Right cardiac atrium (tissue), 5 donors: ENCODE results near the gene MT1G. TPM values are rescaled to one million over a fixed set of nuclear protein-coding genes. Genes with fewer than 3 reads are reported as not detected.
"Not testable (repeated sequence)": the region's sequence is repeated elsewhere in the genome, so short reads cannot be mapped to it uniquely, and the experiment has no call there.

Source experiments
- ATAC-seq, 2 donors: fragments of 200-7000 bp; cut with Tn5 transposase; one replicate each; pipeline versions ENCODE4 v1.8.0 to v1.9.1; 2020; ENCODE audit warnings: moderate library complexity in 2 of 2, mild to moderate bottlenecking in 1 of 2
- DNase-seq, 3 donors: peaks; one replicate each; pipeline ENCODE4 v3.0.0-alpha.2; 2020
- H3K27ac ChIP-seq: one replicate; pipeline ENCODE4 v1.5.1; 2013; ENCODE audit warnings: mild to moderate bottlenecking, low read length, control low read depth, moderate library complexity
- H3K27me3 ChIP-seq: one replicate; pipeline ENCODE4 v1.6.1; 2013; ENCODE audit not compliant: control insufficient read depth, insufficient read depth
- H3K4me1 ChIP-seq: one replicate; pipeline ENCODE4 v1.6.1; 2013; ENCODE audit warnings: low read length; ENCODE audit not compliant: control insufficient read depth, insufficient read depth
- H3K4me3 ChIP-seq: one replicate; pipeline ENCODE4 v1.5.1; 2013; ENCODE audit warnings: low read length, control low read depth
- H3K9me3 ChIP-seq: one replicate; pipeline ENCODE4 v1.6.1; 2013; ENCODE audit warnings: low read length; ENCODE audit not compliant: control insufficient read depth
- WGBS: extraction: QIAGEN DNeasy Blood & Tissue Kit; methylation state at CpG from one replicate; pipeline ENCODE4 v1.1.7; 2013; 5-methylcytosine and 5-hydroxymethylcytosine counted together
- intact Hi-C, 4 donors: fragments of 100-400 bp; cut with DNase I; formaldehyde crosslinking; loops; one replicate each; pipeline versions ENCODE4 v1.11.0 to v1.14.0; 2022 to 2023
- polyA plus RNA-seq: library from polyadenylated mRNA; stranded (reverse); fragments of 200-250 nt; gene quantifications from one replicate; pipeline ENCODE4 v1.2.3, GENCODE V29; 2013
- total RNA-seq, 4 donors: library from RNA; stranded (reverse); fragmentation: NEBNext Ultra II Directional; extraction: Animal tissue kit (Norgen Biotek cat#: 25700); gene quantifications; one replicate each; pipeline ENCODE4 v1.2.1, GENCODE V29; 2021
- donor health status: healthy with polysubstance abuse.
- donor health status: DM: no; HTN: yes; CAD: no.
- donor health status: DM: no; HTN: no; CAD: no.
- donor health status: DM: no; HTN: yes; CAD: no; lungs with severe emphysema.
- donor health status: DM: yes; HTN: yes; CAD: no.

The MT1G gene
- total and polyA plus RNA-seq, 5 donors, result 0.71 to 8.0 (median 1.1) TPM; not detected in 2

DNA sequence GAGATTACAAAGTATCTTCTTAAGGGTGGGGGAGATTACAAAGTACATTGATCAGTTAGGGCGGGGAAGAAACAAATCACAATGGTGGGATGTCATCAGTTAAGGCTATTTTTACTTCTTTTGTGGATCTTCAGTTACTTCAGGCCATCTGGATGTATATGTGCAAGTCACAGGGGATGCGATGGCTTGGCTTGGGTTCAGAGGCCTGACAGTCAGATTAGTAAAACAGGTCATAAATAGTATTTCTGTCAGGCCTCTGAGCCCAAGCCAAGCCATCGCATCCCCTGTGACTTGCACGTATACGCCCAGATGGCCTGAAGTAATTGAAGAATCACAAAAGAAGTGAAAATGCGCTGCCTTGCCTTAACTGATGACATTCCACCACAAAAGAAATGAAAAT, 6.7 kb upstream of the MT1G start:
- intact Hi-C loops, result loop anchor here in 1 of 4 donors (2.0 kb wide), 1 partner anchor 28 kb away; no protein-coding TSS in a partner anchor
- not testable (repeated sequence) for H3K4me3 ChIP-seq, DNase-seq, H3K9me3 ChIP-seq, H3K27me3 ChIP-seq, H3K4me1 ChIP-seq, ATAC-seq, H3K27ac ChIP-seq
- 87% methylated on average over 6 of the region's 6 CpGs for WGBS

DNA sequence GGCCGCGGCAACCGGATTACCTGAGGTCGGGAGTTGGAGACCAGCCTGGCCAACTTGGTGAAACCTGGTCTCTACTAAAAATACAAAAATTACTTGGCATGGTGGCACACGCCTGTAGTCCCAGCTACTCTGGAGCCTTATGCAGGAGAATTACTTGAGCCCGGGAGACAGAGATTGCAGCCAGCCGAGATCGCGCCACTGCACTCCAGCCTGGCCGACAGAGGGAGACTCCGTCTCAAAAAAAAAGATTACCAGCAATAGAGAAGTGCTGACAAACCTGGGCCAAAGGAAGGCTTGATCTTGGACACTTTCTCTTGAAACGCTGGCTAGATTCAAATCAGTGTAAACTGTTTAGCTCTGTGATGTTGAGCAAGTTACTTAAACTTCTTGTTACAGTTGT, 6.1 kb upstream of the MT1G start:
- no peaks in the 10 kb centered on the region for H3K27me3 ChIP-seq
- no peak for DNase-seq
- H3K4me3 ChIP-seq, result no peak overlapping the region
- intact Hi-C loops, result loop anchor here in 1 of 4 donors (2.0 kb wide), 1 partner anchor 29 kb away; no protein-coding TSS in a partner anchor
- WGBS, result 42% methylated on average over 12 of the region's 12 CpGs
- H3K9me3 ChIP-seq, result no peaks in the 10 kb centered on the region
- ATAC-seq, result peak; percentile 58 to 61
- H3K4me1 ChIP-seq, result peaks cover 3% of the 10 kb centered on the region
- H3K27ac ChIP-seq, result no peak overlapping the region

DNA sequence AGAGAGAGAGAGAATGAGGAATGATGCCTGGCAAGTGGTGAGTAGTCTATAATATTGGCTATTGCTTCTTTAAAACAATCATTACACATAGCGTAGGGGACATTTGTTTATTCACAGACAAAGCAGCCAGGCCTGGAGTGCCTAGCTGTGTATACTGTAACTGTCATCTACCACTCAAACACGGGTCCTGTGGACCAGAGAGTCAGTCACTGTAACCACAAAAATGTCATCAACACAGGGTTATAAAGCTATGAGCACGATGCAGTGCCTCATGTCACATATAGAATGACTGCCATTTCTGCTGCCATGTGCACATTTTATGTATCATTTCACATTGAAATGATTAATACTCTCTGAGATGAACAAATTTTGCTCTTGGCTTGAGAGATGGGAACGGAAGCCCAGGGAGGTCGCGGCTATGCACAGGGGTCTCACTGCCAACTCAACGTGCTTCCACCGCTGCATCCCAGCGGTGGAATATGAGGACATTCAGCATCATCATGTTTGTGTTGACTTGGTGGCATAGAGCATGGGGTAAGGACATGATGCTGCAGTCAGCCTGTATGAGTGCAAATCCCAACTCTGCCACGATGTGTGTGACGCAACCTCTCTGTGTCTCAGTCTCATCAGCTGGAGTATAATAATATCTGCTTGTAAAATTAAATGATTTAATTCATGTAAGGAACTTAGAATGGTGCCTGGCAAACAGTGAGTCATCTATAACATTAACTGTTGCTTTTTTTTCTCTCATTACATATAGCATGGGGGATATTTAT, 5.1 kb upstream of the MT1G start:
- no peak overlapping the region for H3K4me3 ChIP-seq
- H3K4me1 ChIP-seq, result peaks cover 3% of the 10 kb centered on the region
- H3K27me3 ChIP-seq, result no peaks in the 10 kb centered on the region
- ATAC-seq (no peak), DNase-seq (no peak)
- no peaks in the 10 kb centered on the region for H3K9me3 ChIP-seq
- WGBS, result 88% methylated on average over 11 of the region's 11 CpGs
- intact Hi-C loops, result no loop called here
- no peak overlapping the region for H3K27ac ChIP-seq

DNA sequence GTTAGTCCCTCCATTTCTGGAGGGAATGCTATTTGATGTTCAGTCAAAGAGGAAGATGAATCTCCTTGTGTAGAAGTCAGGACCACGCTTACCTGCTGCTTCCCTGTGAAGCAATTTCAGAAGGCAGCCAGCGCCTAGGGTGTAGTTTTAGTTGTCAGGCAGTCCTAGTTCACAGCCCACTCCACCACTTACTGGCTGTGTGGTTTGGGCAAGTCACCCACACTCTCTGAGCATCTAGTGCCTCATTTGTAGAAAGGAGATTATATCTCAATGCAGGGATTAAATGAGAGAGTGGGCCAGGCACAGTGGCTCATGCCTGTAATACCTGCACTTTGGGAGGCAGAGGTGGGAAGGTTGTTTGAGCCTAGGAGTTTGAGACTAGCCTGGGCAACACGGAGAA, 4.3 kb upstream of the MT1G start:
- ATAC-seq, H3K9me3 ChIP-seq, H3K4me3 ChIP-seq, H3K27ac ChIP-seq, H3K4me1 ChIP-seq, H3K27me3 ChIP-seq, intact Hi-C loops, DNase-seq: not testable (repeated sequence)
- WGBS, result 68% methylated on average over 3 of the region's 3 CpGs

DNA sequence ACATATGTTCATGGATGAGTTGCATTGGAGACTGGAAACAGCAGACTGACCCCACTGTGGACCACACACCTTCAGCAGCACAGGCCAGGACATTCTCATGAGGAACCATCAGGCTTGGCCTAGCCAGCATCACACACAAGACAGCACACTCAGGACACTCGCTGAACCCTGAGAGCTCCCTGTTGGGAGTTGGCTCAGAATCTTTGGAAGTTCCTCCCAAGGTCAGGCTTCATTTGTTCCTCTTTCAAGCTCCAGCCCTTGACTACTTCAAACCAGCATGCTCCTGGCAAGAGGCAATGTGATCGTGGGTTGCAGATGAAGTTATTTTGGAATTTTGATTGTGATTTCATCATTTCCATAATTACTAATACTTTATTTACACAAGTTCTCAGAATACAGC, 3.8 kb upstream of the MT1G start:
- intact Hi-C loops, H3K27ac ChIP-seq, H3K9me3 ChIP-seq, H3K4me3 ChIP-seq, H3K27me3 ChIP-seq, ATAC-seq, DNase-seq, H3K4me1 ChIP-seq: not testable (repeated sequence)
- 53% methylated on average over 2 of the region's 2 CpGs for WGBS

DNA sequence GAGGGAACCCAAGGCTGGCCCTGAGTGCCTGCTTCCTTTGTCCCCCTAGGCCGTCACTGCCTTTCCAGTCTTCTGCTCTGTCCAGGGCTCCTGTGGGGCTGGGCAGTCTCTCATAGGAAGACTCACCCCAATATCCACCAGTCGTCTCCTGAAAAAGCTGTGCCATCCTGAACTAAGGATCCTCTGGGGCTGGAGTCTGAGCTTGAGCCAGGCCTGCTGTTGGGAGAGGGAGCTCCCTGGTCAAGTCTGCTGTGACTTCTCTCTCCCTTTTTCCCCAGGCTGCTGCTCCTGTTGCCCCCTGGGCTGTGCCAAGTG, 2.7 kb upstream of the MT1G start:
- DNase-seq, result no peak
- Histone ChIP-seq H3K27me3 (no peaks in the 10 kb centered on the region), H3K27ac (no peak overlapping the region), H3K4me1 (peaks cover 3% of the 10 kb centered on the region), H3K9me3 (no peaks in the 10 kb centered on the region), H3K4me3 (no peak overlapping the region)
- intact Hi-C loops, result no loop called here
- 57% methylated on average over 2 of the region's 2 CpGs for WGBS
- ATAC-seq, result no peak

DNA sequence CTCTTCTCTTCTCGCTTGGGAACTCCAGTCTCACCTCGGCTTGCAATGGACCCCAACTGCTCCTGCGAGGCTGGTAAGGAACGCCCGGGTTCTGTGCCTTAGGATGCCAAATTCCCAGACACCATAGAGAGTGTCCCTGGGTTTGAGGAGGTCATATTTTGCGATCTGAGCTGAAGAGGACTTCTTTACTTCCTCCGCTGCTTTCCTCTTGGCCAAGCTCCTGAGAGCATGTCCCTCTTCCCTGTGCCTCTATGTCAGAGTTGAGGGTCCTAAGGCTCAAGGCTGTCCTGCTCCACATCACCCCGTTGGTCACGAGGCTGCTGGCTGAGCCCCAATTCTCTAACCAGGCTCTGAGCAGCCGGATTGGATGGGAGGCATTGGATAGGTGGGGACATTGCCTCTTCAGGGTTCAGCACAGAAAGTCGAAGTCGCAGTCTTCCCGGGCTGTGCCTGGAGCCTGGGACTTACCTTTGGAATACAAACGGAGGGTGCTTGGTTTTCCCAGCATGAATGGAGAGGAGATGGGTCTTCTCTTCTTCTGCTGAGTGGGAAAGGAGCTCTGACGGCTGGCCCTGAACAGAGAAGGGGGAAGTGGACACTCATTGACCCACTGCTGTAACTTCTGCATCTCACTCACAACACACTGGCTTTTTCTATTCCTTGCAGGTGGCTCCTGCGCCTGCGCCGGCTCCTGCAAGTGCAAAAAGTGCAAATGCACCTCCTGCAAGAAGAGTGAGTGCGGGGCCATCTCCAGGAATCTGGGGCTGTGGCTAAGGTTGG, 2.2 kb upstream of the MT1G start:
- ATAC-seq (no peak), DNase-seq (no peak)
- 11% methylated on average over 19 of the region's 19 CpGs for WGBS
- H3K4me1 ChIP-seq, result peaks cover 3% of the 10 kb centered on the region
- no peaks in the 10 kb centered on the region for H3K9me3 ChIP-seq
- no peak overlapping the region for H3K27ac ChIP-seq
- intact Hi-C loops, result no loop called here
- H3K27me3 ChIP-seq, result no peaks in the 10 kb centered on the region
- no peak overlapping the region for H3K4me3 ChIP-seq

DNA sequence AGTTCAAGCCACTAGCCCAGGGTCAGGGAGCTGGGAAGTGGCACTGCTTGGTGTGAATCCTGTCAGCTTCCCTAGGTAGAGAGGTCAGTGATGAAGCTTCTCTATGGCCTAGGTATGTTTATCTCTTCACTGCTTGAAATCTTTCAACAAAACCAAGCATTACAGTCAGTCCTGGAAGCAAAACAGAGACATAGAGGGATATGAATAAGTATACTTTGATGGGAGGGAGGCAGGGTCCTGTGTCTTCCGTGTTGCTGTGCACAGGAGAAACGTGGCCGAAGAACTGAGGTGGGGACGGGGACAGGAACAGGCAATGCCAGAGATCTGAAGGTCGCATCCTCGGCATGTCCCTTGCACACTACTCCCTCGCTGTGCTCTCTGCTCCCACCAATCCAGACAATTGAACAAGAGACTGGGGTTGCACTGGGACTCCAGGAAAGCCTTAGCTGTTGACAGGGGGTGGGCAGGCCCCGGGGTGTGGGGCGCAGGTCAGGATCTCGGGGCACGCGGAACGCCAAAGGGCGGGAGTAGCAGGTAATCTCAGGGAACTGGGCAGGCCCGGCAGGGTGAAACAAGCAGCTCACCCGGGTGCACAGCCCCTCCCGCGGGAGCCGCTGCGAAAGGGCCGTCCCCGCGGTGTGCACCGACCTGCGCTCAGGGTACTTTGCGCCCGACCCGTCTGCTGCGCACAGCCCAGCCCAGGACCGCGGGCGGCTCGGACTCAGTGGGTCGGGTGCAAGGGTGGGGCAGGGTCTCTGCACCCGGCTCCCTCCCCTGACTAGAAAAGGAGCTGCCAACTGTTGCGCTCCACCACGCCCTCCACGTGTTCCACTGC, 1.4 kb upstream of the MT1G start, which contains the start of gene MT1H:
MT1H (plus strand) TSS at position 810 of the 835 bp plus-strand sequence. CDS start 71 bp downstream, outside the sequence.
- intact Hi-C loops, result no loop called here
- no peak within 1 kb of the TSS for H3K4me3 ChIP-seq
- H3K27ac ChIP-seq, result no peak within 1 kb of the TSS
- H3K9me3 ChIP-seq, result no peaks in the 10 kb centered on the region
- WGBS, result 10% methylated on average over 38 of the region's 38 CpGs
- H3K27me3 ChIP-seq, result no peaks in the 10 kb centered on the region
- H3K4me1 ChIP-seq, result peaks cover 3% of the 10 kb centered on the region
- ATAC-seq (peak; percentile 15 to 20), DNase-seq (no peak)

DNA sequence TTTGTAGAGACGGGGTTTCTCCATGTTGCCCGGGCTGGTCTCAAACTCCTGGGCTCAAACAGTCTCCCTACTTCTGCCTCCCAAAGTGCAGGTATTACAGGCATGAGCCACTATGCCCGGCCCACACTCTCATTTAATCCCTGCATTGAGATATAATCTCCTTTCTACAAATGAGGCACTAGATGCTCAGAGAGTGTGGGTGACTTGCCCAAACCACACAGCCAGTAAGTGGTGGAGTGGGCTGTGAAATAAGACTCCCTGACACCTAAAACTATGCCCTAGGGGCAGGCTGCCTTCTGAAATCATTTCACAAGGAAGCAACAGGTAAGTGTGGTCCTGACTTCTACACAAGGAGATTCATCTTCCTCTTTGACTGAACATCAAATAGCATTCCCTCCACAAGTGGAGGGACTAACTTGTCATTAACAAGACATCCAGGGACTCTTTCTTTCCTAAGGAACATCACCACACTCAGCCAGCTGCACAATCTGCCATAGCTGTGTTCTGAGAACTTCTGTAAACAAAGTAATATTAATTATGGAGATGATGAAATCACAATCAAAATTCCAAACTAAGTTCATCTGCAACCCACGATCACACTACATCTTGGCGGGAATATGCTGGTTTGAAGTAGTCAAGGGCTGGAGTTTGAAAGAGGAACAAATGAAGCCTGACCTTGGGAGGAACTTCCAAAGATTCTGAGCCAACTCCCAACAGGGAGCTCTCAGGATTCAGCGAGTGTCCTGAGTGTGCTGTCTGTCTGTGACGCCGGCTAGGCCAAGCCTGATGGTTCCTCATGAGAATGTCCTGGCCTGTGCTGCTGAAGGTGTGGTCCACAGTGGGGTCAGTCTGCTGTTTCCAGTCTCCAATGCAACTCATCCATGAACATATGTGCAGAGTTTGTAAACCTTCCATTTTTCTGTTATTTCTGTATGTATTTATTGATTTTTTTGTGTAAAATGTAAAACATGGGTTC, 2.3 kb downstream of the MT1G start:
- intact Hi-C loops, ATAC-seq: not testable (repeated sequence)
- WGBS, result 69% methylated on average over 8 of the region's 8 CpGs

DNA sequence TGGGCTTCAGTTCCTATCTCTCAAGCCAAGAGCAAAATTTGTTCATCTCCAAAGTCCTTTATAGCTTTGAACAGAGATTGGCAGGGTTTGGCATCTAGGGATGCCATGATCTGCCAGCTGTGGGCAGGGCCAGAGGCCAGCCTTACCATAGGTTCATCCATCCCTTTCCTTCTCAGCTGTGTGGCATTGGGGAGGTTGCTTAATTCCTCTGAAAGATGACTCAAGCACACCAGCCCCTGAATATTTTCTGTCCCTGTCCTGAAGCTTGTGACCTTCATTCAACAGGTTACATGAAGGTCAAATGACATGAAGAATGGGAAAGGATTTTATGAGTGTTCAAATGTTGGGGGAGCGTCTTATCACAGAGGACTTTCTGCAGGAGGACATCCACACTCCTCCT, 3.4 kb downstream of the MT1G start:
- DNase-seq, result no peak
- H3K27me3 ChIP-seq, result no peaks in the 10 kb centered on the region
- ATAC-seq, result no peak
- intact Hi-C loops, result no loop called here
- H3K9me3 ChIP-seq, result no peaks in the 10 kb centered on the region
- peaks cover under 1% of the 10 kb centered on the region for H3K4me1 ChIP-seq
- WGBS, result 93% methylated on average over 1 of the region's 1 CpG
- H3K4me3 ChIP-seq, result no peak overlapping the region
- no peak overlapping the region for H3K27ac ChIP-seq

More for the DNA sequence above, 2.3 kb downstream of the MT1G start:
- not testable (repeated sequence) for H3K4me3 ChIP-seq, DNase-seq, H3K9me3 ChIP-seq, H3K4me1 ChIP-seq, H3K27ac ChIP-seq, H3K27me3 ChIP-seq
